AG04450 (cell line): ENCODE results near the gene KRTAP10-7. TPM values are rescaled to one million over a fixed set of nuclear protein-coding genes. Genes with fewer than 3 reads are reported as not detected.
"Not testable (repeated sequence)": the region's sequence is repeated elsewhere in the genome, so short reads cannot be mapped to it uniquely, and the experiment has no call there.

Source experiments
- CTCF ChIA-PET: fragments of 300-600, 350-600 bp; formaldehyde crosslinking; extraction: SDS; loops from one replicate; lab custom pipeline; 2022; ENCODE audit warnings: antibody characterized with exemption, inconsistent platforms; lab: Charles Lee
- POLR2A ChIA-PET: fragments of 350-600 bp; formaldehyde crosslinking; extraction: SDS; loops from one replicate; lab custom pipeline; 2021; ENCODE audit warnings: antibody characterized with exemption, inconsistent platforms; lab: Yijun Ruan, JAX
- DNase-seq: peaks from one replicate; pipeline ENCODE4 v3.0.0-alpha.2; 2011; ENCODE audit warnings: low read depth, low spot score
- H3K27ac ChIP-seq: one replicate; pipeline ENCODE4 v1.5.1; 2012; ENCODE audit warnings: low read depth, low read length, control low read depth
- H3K27me3 ChIP-seq: one replicate; pipeline ENCODE4 v1.6.0; 2012; ENCODE audit warnings: low read length; ENCODE audit not compliant: control insufficient read depth, insufficient read depth
- H3K4me3 ChIP-seq: 2 replicates; pipeline ENCODE4 v1.5.1; 2011; ENCODE audit warnings: mild to moderate bottlenecking, low read depth, low read length, control low read depth
- H3K9me3 ChIP-seq: 2 replicates; pipeline ENCODE4 v1.5.1; 2012; ENCODE audit warnings: low read length; ENCODE audit not compliant: control insufficient read depth, insufficient read depth
- CTCF ChIP-seq: IDR thresholded peaks from 2 replicates; pipeline ENCODE4 v1.5.1; 2011; ENCODE audit warnings: low read depth, low read length, control low read depth, inconsistent platforms
- polyA plus RNA-seq: library from polyadenylated mRNA; depleted of rRNA; stranded (reverse); fragments of >200 nt; gene quantifications from 2 replicates; pipeline ENCODE4 v1.2.3, GENCODE V29; 2011

KRTAP10-7 gene
- polyA plus RNA-seq, 1 experiment, result not detected

GRCh38 chr21:44572959-44573583, 27.3 kb upstream of the KRTAP10-7 start:
- POLR2A ChIA-PET, result no interaction called here
- H3K4me3 ChIP-seq, result no peak overlapping the region
- no peak for DNase-seq
- no peak overlapping the region for H3K27ac ChIP-seq
- CTCF ChIA-PET, result interaction anchor here (0.6 kb wide), 1 partner anchor 995 kb away, joined by 4 read pairs; no protein-coding TSS in a partner anchor
- H3K9me3 ChIP-seq, result peaks cover 18% of the 10 kb centered on the region
- no peak for TF ChIP-seq CTCF
- no peaks in the 10 kb centered on the region for H3K27me3 ChIP-seq

DNA sequence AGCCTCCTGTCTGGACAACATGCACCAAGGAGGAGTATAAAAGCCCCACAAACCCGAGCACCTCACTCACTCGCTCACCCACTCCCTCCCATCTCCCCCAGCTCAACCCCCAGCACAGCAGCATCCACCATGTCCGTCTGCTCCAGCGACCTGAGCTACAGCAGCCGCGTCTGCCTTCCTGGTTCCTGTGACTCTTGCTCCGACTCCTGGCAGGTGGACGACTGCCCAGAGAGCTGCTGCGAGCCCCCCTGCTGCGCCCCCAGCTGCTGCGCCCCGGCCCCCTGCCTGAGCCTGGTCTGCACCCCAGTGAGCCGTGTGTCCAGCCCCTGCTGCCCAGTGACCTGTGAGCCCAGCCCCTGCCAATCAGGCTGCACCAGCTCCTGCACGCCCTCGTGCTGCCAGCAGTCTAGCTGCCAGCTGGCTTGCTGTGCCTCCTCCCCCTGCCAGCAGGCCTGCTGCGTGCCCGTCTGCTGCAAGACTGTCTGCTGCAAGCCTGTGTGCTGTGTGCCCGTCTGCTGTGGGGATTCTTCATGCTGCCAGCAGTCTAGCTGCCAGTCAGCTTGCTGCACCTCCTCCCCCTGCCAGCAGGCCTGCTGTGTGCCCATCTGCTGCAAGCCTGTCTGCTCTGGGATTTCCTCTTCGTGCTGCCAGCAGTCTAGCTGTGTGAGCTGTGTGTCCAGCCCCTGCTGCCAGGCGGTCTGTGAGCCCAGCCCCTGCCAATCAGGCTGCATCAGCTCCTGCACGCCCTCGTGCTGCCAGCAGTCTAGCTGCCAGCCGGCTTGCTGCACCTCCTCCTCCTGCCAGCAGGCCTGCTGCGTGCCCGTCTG, 26.6 kb upstream of the KRTAP10-7 start, which contains the start of gene KRTAP10-4:
Gene KRTAP10-4, plus strand, starts transcription at position 100 of the 827 bp plus-strand sequence. Its CDS starts 30 bp downstream, at position 130.
- H3K9me3 ChIP-seq, result peaks cover 17% of the 10 kb centered on the region
- H3K27ac ChIP-seq, CTCF ChIA-PET, POLR2A ChIA-PET, DNase-seq, H3K27me3 ChIP-seq, H3K4me3 ChIP-seq: not testable (repeated sequence)

DNA sequence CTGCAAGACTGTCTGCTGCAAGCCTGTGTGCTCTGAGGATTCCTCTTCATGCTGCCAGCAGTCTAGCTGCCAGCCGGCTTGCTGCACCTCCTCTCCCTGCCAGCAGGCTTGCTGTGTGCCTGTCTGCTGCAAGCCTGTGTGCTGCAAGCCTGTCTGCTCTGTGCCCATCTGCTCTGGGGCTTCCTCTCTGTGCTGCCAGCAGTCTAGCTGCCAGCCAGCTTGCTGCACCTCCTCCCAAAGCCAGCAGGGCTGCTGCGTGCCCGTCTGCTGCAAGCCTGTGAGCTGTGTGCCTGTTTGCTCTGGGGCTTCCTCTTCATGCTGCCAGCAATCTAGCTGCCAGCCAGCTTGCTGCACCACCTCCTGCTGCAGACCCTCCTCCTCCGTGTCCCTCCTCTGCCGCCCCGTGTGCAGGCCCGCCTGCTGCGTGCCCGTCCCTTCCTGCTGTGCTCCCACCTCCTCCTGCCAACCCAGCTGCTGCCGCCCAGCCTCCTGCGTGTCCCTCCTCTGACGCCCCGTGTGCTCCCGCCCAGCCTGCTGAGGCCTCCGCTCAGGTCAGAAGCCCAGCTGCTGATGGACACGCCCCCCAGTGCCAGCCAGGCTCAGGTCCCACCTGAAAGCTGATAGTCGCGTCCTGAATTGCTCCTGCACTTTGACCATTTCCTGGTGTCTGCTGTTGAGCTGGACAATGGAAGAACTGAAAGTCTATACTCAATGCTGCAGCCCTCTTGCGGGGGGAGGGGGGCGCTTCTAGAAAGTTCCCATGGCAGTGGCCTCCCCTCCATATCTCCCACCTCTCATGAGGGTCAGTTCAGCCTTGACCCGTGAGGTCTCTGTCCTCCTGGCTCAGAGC, 25.7 kb upstream of the KRTAP10-7 start:
- CTCF ChIA-PET, result no interaction called here
- H3K9me3 ChIP-seq, result peaks cover 20% of the 10 kb centered on the region
- no peak for DNase-seq
- POLR2A ChIA-PET, result no interaction called here
- H3K27me3 ChIP-seq, result no peaks in the 10 kb centered on the region
- no peak overlapping the region for H3K27ac ChIP-seq
- no peak for TF ChIP-seq CTCF
- no peak overlapping the region for H3K4me3 ChIP-seq

DNA sequence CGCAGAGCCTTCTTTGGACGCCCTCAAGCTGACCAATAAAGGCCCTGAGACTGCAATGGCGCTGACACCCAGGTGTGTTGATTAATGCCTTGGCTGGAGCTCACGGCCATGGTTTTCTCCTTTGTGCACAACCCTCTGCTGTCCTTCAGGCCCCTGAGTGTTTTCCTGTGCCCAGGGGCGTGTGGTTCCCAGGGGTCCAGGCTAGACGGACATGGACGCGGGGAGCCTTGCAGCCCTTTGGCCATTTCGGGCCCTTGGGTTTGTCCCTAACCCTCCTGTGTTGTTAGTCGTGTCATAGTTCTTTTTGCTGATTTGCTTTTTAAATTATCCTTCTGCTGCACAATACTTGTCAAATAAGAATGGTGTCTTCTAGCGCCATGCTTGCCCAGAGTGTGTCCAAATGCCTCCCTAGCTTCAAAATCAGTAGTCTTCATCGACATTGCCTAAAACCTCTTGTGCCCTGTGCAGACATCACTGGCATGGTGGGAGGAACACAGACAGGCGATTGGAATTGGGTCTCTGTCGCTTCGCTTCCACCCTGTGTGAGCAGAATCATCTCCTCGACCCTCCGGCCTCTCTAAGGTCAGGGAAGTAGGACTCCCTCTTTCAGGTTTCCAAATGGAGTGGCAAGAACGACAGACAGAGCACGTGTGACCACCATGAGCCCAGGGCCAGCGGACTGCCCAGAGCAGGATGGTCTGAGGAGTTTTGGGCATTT, 24.9 kb upstream of the KRTAP10-7 start:
- Histone ChIP-seq H3K4me3 (no peak overlapping the region), H3K27ac (no peak overlapping the region), H3K9me3 (peaks cover 28% of the 10 kb centered on the region), H3K27me3 (no peaks in the 10 kb centered on the region)
- DNase-seq, result no peak
- ChIA-PET POLR2A (no interaction called here), CTCF (no interaction called here)
- TF ChIP-seq CTCF, result no peak

DNA sequence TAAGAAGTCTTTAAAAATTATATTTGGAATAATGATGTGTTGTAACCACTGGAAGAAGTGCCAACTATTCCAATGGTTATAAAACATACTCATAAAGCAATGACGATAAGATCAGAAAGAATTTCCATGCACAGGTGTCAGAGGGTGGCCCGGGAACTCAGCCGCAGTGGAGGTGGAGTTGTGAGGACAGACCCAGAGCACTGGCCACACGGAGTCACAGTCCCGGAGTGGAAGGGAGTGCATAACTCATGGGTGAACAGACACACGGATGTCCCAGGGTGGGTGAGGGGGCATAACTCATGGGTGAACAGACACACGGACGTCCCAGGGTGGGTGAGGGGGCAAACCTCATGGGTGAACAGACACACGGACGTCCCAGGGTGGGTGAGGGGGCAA, 24.4 kb upstream of the KRTAP10-7 start:
- H3K27me3 ChIP-seq, result no peaks in the 10 kb centered on the region
- no peak overlapping the region for H3K27ac ChIP-seq
- ChIA-PET POLR2A (no interaction called here), CTCF (no interaction called here)
- TF ChIP-seq CTCF, result no peak
- no peak for DNase-seq
- peaks cover 31% of the 10 kb centered on the region for H3K9me3 ChIP-seq
- no peak overlapping the region for H3K4me3 ChIP-seq
